Measurements from ENCODE around the gene LRP6.
"Not testable (repeated sequence)": the region's sequence is repeated elsewhere in the genome, so short reads cannot be mapped to it uniquely, and the experiment has no call there.

LRP6 gene

GRCh38 chr12:12115514-12115913, 151.3 kb downstream of the LRP6 start:
- DNase-seq (ENCODE audit: extremely low read depth, low read depth), result no peak
- TF ChIP-seq, protein P1, sequence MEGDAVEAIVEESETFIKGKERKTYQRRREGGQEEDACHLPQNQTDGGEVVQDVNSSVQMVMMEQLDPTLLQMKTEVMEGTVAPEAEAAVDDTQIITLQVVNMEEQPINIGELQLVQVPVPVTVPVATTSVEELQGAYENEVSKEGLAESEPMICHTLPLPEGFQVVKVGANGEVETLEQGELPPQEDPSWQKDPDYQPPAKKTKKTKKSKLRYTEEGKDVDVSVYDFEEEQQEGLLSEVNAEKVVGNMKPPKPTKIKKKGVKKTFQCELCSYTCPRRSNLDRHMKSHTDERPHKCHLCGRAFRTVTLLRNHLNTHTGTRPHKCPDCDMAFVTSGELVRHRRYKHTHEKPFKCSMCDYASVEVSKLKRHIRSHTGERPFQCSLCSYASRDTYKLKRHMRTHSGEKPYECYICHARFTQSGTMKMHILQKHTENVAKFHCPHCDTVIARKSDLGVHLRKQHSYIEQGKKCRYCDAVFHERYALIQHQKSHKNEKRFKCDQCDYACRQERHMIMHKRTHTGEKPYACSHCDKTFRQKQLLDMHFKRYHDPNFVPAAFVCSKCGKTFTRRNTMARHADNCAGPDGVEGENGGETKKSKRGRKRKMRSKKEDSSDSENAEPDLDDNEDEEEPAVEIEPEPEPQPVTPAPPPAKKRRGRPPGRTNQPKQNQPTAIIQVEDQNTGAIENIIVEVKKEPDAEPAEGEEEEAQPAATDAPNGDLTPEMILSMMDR (IDR thresholded peaks at IDR 0.05; ENCODE audit: low read depth, low read length, missing control alignments), result no peak
- H3K4me3 ChIP-seq (replicated peaks; ENCODE audit: low read depth, low read length), result no peak overlapping the region

DNA sequence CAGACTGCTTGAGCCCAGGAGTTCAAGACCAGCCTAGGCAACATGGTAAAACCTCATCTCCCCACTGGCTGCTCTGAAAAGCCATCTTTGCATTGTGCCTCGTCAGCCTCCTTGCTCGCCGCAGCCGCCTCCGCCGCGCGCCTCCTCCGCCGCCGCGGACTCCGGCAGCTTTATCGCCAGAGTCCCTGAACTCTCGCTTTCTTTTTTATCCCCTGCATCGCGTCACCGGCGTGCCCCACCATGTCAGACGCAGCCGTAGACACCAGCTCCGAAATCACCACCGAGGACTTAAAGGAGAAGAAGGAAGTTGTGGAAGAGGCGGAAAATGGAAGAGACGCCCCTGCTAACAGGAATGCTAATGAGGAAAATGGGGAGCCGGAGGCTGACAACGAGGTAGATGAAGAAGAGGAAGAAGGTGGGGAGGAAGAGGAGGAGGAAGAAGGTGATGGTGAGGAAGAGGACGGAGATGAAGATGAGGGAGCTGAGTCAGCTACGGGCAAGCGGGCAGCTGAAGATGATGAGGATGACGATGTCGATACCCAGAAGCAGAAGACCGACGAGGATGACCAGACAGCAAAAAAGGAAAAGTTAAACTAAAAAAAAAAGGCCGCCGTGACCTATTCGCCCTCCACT, 155.8 kb downstream of the LRP6 start:
- H3K4me3 ChIP-seq (replicated peaks; ENCODE audit: low read depth, low read length); DNase-seq (ENCODE audit: extremely low read depth, low read depth): not testable (repeated sequence)

GRCh38 chr12:12108441-12109058, 158.3 kb downstream of the LRP6 start:
- TF ChIP-seq, protein P1 (IDR thresholded peaks at IDR 0.05; ENCODE audit: low read depth, low read length, missing control alignments), result no peak

DNA sequence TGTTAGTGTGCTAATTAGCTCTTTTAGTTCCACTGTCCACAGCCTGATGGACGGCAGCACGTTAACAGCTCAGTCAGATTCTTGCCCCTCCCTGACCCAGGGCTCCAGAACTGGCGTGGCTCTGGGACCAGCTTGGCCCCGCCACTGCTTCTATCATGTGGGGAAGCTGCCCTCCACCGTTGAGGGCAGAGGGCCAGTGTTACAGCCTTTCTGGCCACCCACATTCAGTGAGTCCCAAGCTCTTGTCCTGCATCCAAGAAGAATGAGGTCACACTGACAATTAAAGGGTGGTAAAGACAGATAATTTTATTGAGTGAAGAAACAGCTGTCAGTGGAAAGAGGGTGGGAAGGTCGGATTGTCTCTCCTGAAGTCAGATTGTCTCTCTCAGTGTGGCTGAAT, 159.2 kb downstream of the LRP6 start:
- TF ChIP-seq, protein P1 (IDR thresholded peaks at IDR 0.05; ENCODE audit: low read depth, low read length, missing control alignments), result no peak
- no peak for DNase-seq (ENCODE audit: extremely low read depth, low read depth)
- H3K4me3 ChIP-seq (replicated peaks; ENCODE audit: low read depth, low read length), result no peak overlapping the region

More at GRCh38 chr12:12108441-12109058, 158.3 kb downstream of the LRP6 start:
- no peak overlapping the region for H3K4me3 ChIP-seq (replicated peaks; ENCODE audit: low read depth, low read length)
- DNase-seq (ENCODE audit: extremely low read depth, low read depth), result no peak

GRCh38 chr12:12099102-12099501, 167.7 kb downstream of the LRP6 start:
- H3K4me3 ChIP-seq (replicated peaks; ENCODE audit: low read depth, low read length), result no peak overlapping the region
- TF ChIP-seq, protein P1 (IDR thresholded peaks at IDR 0.05; ENCODE audit: low read depth, low read length, missing control alignments), result no peak
- no peak for DNase-seq (ENCODE audit: extremely low read depth, low read depth)

GRCh38 chr12:12098691-12099015, 168.2 kb downstream of the LRP6 start:
- no peak for DNase-seq (ENCODE audit: extremely low read depth, low read depth)
- TF ChIP-seq, protein P1 (IDR thresholded peaks at IDR 0.05; ENCODE audit: low read depth, low read length, missing control alignments), result no peak
- no peak overlapping the region for H3K4me3 ChIP-seq (replicated peaks; ENCODE audit: low read depth, low read length)

DNA sequence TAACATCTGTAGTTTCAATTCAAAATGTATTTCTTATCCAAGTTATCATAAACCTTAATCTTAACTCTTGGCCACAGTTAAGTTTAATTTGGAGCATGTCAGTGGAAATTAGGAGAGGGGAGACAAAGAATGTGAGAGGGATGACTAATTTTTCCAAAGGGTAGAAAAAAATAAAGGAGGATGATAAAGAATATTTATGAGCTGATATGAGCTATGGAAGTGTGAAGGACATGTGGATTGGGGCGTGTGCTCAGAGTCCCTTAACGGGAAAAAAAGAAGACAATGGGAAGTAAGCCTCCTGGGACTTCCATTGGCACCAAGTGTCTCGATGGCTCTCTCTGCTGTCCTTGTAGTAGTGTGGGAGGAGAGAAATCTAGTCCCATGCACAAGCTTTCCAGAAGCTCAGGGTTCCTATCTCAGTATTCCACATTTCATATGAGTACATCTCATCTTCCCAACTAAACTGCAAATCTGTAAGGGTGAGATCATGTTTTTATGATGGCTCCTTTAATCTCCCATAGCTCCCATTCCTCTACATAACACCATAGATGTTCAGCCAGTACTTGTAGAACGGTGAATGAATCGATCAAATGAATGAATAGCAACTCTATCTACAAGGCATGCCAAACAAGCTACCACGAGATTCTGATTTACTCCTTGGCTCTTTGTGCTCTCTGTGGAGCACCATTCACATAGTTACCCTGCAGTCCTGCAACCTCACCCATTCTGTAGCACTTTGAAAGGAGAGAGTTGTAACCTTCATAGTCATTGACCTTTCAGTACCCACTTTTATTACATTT, 168.8 kb downstream of the LRP6 start:
- H3K4me3 ChIP-seq (replicated peaks; ENCODE audit: low read depth, low read length), result no peak overlapping the region
- TF ChIP-seq, protein P1 (IDR thresholded peaks at IDR 0.05; ENCODE audit: low read depth, low read length, missing control alignments), result no peak
- no peak for DNase-seq (ENCODE audit: extremely low read depth, low read depth)
